H1 (cell line): ENCODE results near the gene BIN1. TPM values are rescaled to one million over a fixed set of nuclear protein-coding genes. Genes with fewer than 3 reads are reported as not detected.

Experiments
- CBX8 ChIP-seq: fragments of 300-800, 300-1000 bp; sonication (generic); IDR thresholded peaks from 2 replicates; pipeline ENCODE4 v1.7.1; 2016; ENCODE audit warnings: low read depth, low read length, borderline replicate concordance
- polyA plus RNA-seq, 7 experiments: library from polyadenylated mRNA; depleted of rRNA in 3 of 7; stranded (reverse) in 5 of 7; unstranded in 2 of 7; fragments of >200 nt in 5 of 7; fragments of 200-250 nt in 2 of 7; gene quantifications; 1 replicate in 5 of 7; 2 replicates in 1 of 7; 4 replicates in 1 of 7; pipeline versions ENCODE4 v1.2.1 to v1.2.3, GENCODE V29; 2011 to 2013; ENCODE audit warnings: missing spikeins in 2 of 7, mixed read lengths in 2 of 7
- total RNA-seq: library from RNA; stranded (reverse); fragmentation: NEBNext Ultra II Directional; extraction: Animal tissue kit (Norgen Biotek cat#: 25700); gene quantifications from 2 replicates; pipeline ENCODE4 v1.2.1, GENCODE V29; 2021

Gene BIN1
- total and polyA plus RNA-seq, 2 of the 8 experiments (the other 6 are each of a cell fraction or from before 2014, with no cell fraction given): 23.6 to 35.6 TPM

DNA sequence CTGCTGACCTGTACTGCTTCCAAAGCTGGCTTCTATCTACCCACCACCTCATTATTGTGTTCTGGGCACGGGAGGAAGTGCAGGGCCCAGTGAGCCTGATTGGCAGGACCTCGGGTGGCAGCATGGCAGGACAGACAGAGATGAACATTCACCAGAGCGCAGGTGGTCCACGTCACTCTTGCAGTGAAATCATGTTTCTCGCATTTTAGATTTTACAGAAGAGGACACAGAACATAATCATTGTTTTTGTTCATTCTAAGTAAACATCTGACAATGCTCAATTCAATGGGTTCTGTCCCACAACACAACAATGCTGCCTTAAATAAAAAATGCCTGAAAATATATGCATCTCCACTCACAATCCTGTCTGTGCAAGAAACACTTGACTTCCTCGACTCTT, 11.5 kb upstream of the BIN1 start (continued):
- no peak for TF ChIP-seq CBX8
